ENCODE results near the gene TALDO1. TPM values are rescaled to one million over a fixed set of nuclear protein-coding genes. Genes with fewer than 3 reads are reported as not detected.

TALDO1 gene
- total and polyA plus RNA-seq, 12 donors: 64.3 to 167 (median 145) TPM

GRCh38 chr11:767238-767637 lies 20.0 kb downstream of the TALDO1 start:
- H3K36me3 ChIP-seq (replicated peaks in 1 of 2): peaks cover 0 to 72% of the 10 kb centered on the region in 2 donors
- H3K4me3 ChIP-seq: no peak overlapping the region
- DNase-seq: no peak
- H3K27me3 ChIP-seq: no peaks in the 10 kb centered on the region
- no peaks in the 10 kb centered on the region for H3K9me3 ChIP-seq (replicated peaks in 1 of 3)
- no peak for TF ChIP-seq CTCF (IDR thresholded peaks at IDR 0.05)
- no peak for TF ChIP-seq POLR2A (IDR thresholded peaks at IDR 0.05)
- H3K27ac ChIP-seq: no peak overlapping the region
- intact Hi-C loops (cut with DNase I): no loop called here
- WGBS, 4 donors: 92 to 100% (median 94%) methylated on average over 3 to 11 of the region's 11 CpGs
- no peaks in the 10 kb centered on the region for H3K4me1 ChIP-seq (replicated peaks in 1 of 2)

- no peak for TF ChIP-seq POLR2A (IDR thresholded peaks at IDR 0.05)
- no peak for TF ChIP-seq CTCF (IDR thresholded peaks at IDR 0.05)
- no peaks in the 10 kb centered on the region for H3K27me3 ChIP-seq
- H3K4me3 ChIP-seq: no peak overlapping the region
- peak overlapping the region in 3 of 5 donors; percentile 29 to 71 (median 62) for H3K27ac ChIP-seq
- H3K4me1 ChIP-seq (replicated peaks in 1 of 2): peaks cover 14 to 17% of the 10 kb centered on the region in 2 donors
- H3K36me3 ChIP-seq (replicated peaks in 1 of 2): peaks cover 0 to 62% of the 10 kb centered on the region in 2 donors
- intact Hi-C loops (cut with DNase I): no loop called here
- peak in 4 of 7 donors; percentile 27 to 52 (median 35) for DNase-seq
- no peaks in the 10 kb centered on the region for H3K9me3 ChIP-seq (replicated peaks in 1 of 3)
- 63 to 66% (median 65%) methylated on average over 6 to 23 of the region's 23 CpGs for WGBS, 4 donors
Measured at GRCh38 chr11:769887-770641, 22.8 kb downstream of the TALDO1 start.

- Histone ChIP-seq H3K9me3 (replicated peaks in 1 of 3) (no peaks in the 10 kb centered on the region), H3K36me3 (replicated peaks in 1 of 2) (peaks cover 0 to 56% of the 10 kb centered on the region in 2 donors)
- 83 to 88% (median 86%) methylated on average over 5 to 32 of the region's 32 CpGs for WGBS, 4 donors
Measured at GRCh38 chr11:770642-771616, 23.7 kb downstream of the TALDO1 start.

More at GRCh38 chr11:770642-771616, 23.7 kb downstream of the TALDO1 start:
- TF ChIP-seq POLR2A (IDR thresholded peaks at IDR 0.05) (no peak), CTCF (IDR thresholded peaks at IDR 0.05) (no peak)
- peak overlapping the region in 2 of 5 donors; percentile 62 to 71 for H3K27ac ChIP-seq
- H3K4me1 ChIP-seq (replicated peaks in 1 of 2): peaks cover 23 to 25% of the 10 kb centered on the region in 2 donors
- H3K4me3 ChIP-seq: no peak overlapping the region
- intact Hi-C loops (cut with DNase I): no loop called here
- H3K27me3 ChIP-seq: no peaks in the 10 kb centered on the region
- DNase-seq: peak in 2 of 7 donors; percentile 16 to 18
